Stimulated activated CD4-positive, alpha-beta T cell treated with anti-CD3 and anti-CD28 coated beads, Interleukin-12 subunit alpha, Interleukin-12 subunit beta, amount 100 ng/mL, for 48 hours (primary cell): ENCODE results near the gene PRCC.
"Not testable (repeated sequence)": the region's sequence is repeated elsewhere in the genome, so short reads cannot be mapped to it uniquely, and the experiment has no call there.

Experiments
- DNase-seq, 3 donors: peaks; one replicate each; pipeline ENCODE4 v3.0.0-alpha.2; 2020; ENCODE audit warnings: low read depth in 2 of 3, low spot score in 1 of 3

PRCC gene

GRCh38 chr1:156760092-156760795, 7.1 kb upstream of the PRCC start:
- DNase-seq, result no peak

GRCh38 chr1:156760796-156761104, 6.6 kb upstream of the PRCC start:
- DNase-seq, result no peak

- not testable (repeated sequence) for DNase-seq
These were observed 2.2 kb upstream of the PRCC start for GRCh38 chr1:156765136-156765535.

- DNase-seq, result no peak
These were observed 1.7 kb upstream of the PRCC start for GRCh38 chr1:156765666-156766065.

GRCh38 chr1:156766298-156767100, 836 bp upstream of the PRCC start:
- DNase-seq, result no peak

GRCh38 chr1:156767879-156768604, 707 bp downstream of the PRCC start:
- no peak for DNase-seq

- DNase-seq, result no peak
These were observed 1.4 kb downstream of the PRCC start for GRCh38 chr1:156768610-156769295.

- DNase-seq, result no peak
These were observed 4.9 kb downstream of the PRCC start for GRCh38 chr1:156772222-156772621.

- DNase-seq, result no peak
These were observed 5.6 kb downstream of the PRCC start for GRCh38 chr1:156772728-156773497.

- no peak for DNase-seq
These were observed 6.3 kb downstream of the PRCC start for GRCh38 chr1:156773607-156774006.

GRCh38 chr1:156775799-156776198, 8.5 kb downstream of the PRCC start:
- DNase-seq, result no peak

- no peak for DNase-seq
These were observed 9.6 kb downstream of the PRCC start for GRCh38 chr1:156776942-156777341.

- DNase-seq, result no peak
These were observed 10.2 kb downstream of the PRCC start for GRCh38 chr1:156777573-156777972.

GRCh38 chr1:156781585-156782186, 14.4 kb downstream of the PRCC start:
- DNase-seq, result no peak

- no peak for DNase-seq
These were observed 18.1 kb downstream of the PRCC start for GRCh38 chr1:156785458-156785857.

GRCh38 chr1:156786640-156787039, 19.3 kb downstream of the PRCC start:
- DNase-seq, result no peak

GRCh38 chr1:156788136-156788535, 20.8 kb downstream of the PRCC start:
- DNase-seq, result no peak

- no peak for DNase-seq
These were observed 22.4 kb downstream of the PRCC start for GRCh38 chr1:156789621-156790318.

- no peak for DNase-seq
These were observed 27.4 kb downstream of the PRCC start for GRCh38 chr1:156794506-156795373.
